HL-60 (cell line): ENCODE measurements around the gene SAFB.

Experiments
- CTCF ChIP-seq: IDR thresholded peaks from one replicate; pipeline ENCODE4 v1.5.1; 2011; ENCODE audit warnings: low read length, control low read depth, inconsistent platforms; ENCODE audit not compliant: insufficient read depth
- GABPA ChIP-seq: IDR thresholded peaks from 2 replicates; pipeline ENCODE4 v1.6.1; 2012; ENCODE audit warnings: low read depth
- POLR2AphosphoS5 ChIP-seq: IDR thresholded peaks from 2 replicates; pipeline ENCODE4 v1.6.1; 2012; ENCODE audit warnings: low read depth
- REST ChIP-seq: IDR thresholded peaks from 2 replicates; pipeline ENCODE4 v1.6.1; 2012; ENCODE audit warnings: low read depth; ENCODE audit not compliant: insufficient replicate concordance

GRCh38 chr19:5591476-5591875 lies 31.4 kb upstream of the SAFB start:
- TF ChIP-seq POLR2AphosphoS5, result no peak
- no peak for TF ChIP-seq CTCF
- no peak for TF ChIP-seq REST
- TF ChIP-seq GABPA, result no peak
